SK-N-SH treated with all-trans-retinoic acid at 6 μM for 48 hours (cell line): ENCODE data around the gene RNF40.

ENCODE experiments used
- CSRNP3 ChIP-seq: fragments of 250-450 bp; sonication (Bioruptor Pico); IDR thresholded peaks from 2 replicates; pipeline ENCODE4 v1.5.1; 2021; ENCODE audit warnings: mild to moderate bottlenecking, moderate library complexity
- ESRRG ChIP-seq: fragments of 250-450 bp; sonication (Bioruptor Pico); IDR thresholded peaks from 2 replicates; pipeline ENCODE4 v1.6.1; 2021; ENCODE audit warnings: mild to moderate bottlenecking
- SNAI2 ChIP-seq: fragments of 250-450 bp; sonication (Bioruptor Pico); IDR thresholded peaks from 2 replicates; pipeline ENCODE4 v1.5.0; 2020; ENCODE audit warnings: mild to moderate bottlenecking, moderate library complexity
- TCF4 ChIP-seq: fragments of 250-450 bp; sonication (Bioruptor Pico); IDR thresholded peaks from 2 replicates; pipeline ENCODE4 v1.8.0; 2021; ENCODE audit warnings: mild to moderate bottlenecking, moderate library complexity, borderline replicate concordance
- ZNF70 ChIP-seq: fragments of 450-650 bp; formaldehyde crosslinking; IDR thresholded peaks from 2 replicates; pipeline ENCODE4 v1.5.0; 2020; ENCODE audit warnings: mild to moderate bottlenecking, moderate library complexity

- TF ChIP-seq TCF4 (CRISPR knock-in tag) (no peak), ZNF70 (no peak), CSRNP3 (CRISPR knock-in tag) (no peak), ESRRG (no peak), SNAI2 (CRISPR knock-in tag) (no peak)
Observed at GRCh38 chr16:30802936-30803335, 40.8 kb downstream of the RNF40 start.
